Testis (tissue), 3 donors: ENCODE results near the gene MATR3. TPM values are rescaled to one million over a fixed set of nuclear protein-coding genes. Genes with fewer than 3 reads are reported as not detected.

Experiments used
- DNase-seq: peaks from one replicate; pipeline ENCODE4 v3.0.0-alpha.2; 2019
- H3K27ac ChIP-seq, 2 donors: fragments of 200-600 bp; sonication (generic); one replicate each; pipeline ENCODE4 v1.5.1; 2019
- H3K27me3 ChIP-seq: fragments of 200-600 bp; sonication (generic); one replicate; pipeline ENCODE4 v1.5.1; 2019
- H3K36me3 ChIP-seq: fragments of 200-600 bp; sonication (generic); one replicate; pipeline ENCODE4 v1.5.1; 2017; ENCODE audit warnings: low read depth; ENCODE audit errors: missing control alignments
- H3K4me1 ChIP-seq: fragments of 200-600 bp; sonication (generic); one replicate; pipeline ENCODE4 v1.5.1; 2019
- H3K4me3 ChIP-seq, 2 donors: fragments of 200-600 bp; sonication (generic); one replicate each; pipeline ENCODE4 v1.5.1; 2017 to 2019
- H3K9me3 ChIP-seq: fragments of 200-600 bp; sonication (generic); one replicate; pipeline ENCODE4 v1.5.1; 2017
- CTCF ChIP-seq, 3 experiments: fragments of 450-650 bp in 2 of 3; fragments of 200-600 bp in 1 of 3; sonication (generic) in 1 of 3; IDR thresholded peaks; one replicate each; pipeline ENCODE4 v1.5.1; 2016 to 2019; ENCODE audit warnings: antibody characterized with exemption in 3 of 3, mild to moderate bottlenecking in 2 of 3, moderate library complexity in 1 of 3
- POLR2A ChIP-seq: fragments of 450-650 bp; IDR thresholded peaks from one replicate; pipeline ENCODE4 v1.6.1; 2017; ENCODE audit warnings: antibody characterized with exemption, mild to moderate bottlenecking, moderate library complexity
- WGBS, 2 donors: methylation state at CpG; one replicate each; pipeline ENCODE4 v1.1.5; 2018; 5-methylcytosine and 5-hydroxymethylcytosine counted together
- intact Hi-C: fragments of 100-400 bp; cut with DNase I; formaldehyde crosslinking; loops from one replicate; pipeline ENCODE4 v1.15.1; 2023; ENCODE audit warnings: low total_unique reads
- polyA plus RNA-seq: library from polyadenylated mRNA; stranded (reverse); fragments of 350-450 nt; fragmentation: Illumina TruSeq; extraction: RNeasy Lipid Tissue Mini Kit (QIAGEN cat#74804); gene quantifications from one replicate; pipeline ENCODE4 v1.2.3, GENCODE V29; 2014; ENCODE audit warnings: low read depth, low replicate concordance; ENCODE audit not compliant: insufficient read depth
- total RNA-seq, 2 donors: library from RNA; depleted of rRNA; stranded (reverse); fragments of >200 nt; gene quantifications; one replicate each; pipeline ENCODE4 v1.2.3, GENCODE V29; 2016

The MATR3 gene
- total and polyA plus RNA-seq, 3 donors from 2014 or later: 174 to 248 (median 243) TPM

- TF ChIP-seq CTCF (IDR thresholded peaks at IDR 0.05): no peak
- no peak for TF ChIP-seq POLR2A
These were observed 10.0 kb upstream of the MATR3 start for GRCh38 chr5:139283252-139284166.

DNA sequence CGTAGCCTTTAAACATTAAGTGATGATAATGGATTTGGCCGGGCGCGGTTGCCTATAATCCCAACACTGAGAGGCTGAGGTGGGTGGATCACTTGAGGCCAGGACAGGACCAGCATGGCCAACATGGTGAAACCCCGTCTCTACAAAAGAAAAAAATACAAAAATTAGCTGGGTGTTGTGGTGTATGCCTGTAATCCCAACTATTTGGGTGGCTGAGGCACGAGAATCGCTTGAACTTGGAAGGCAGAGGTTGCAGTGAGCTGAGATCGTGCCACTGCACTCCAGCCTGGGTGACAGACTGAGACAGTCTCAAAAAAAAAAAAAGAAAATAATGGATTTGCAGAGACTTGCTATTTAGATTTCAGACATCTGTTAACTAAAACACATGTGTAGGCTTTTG lies 9.2 kb upstream of the MATR3 start:
- Histone ChIP-seq H3K4me3 (no peak overlapping the region), H3K27me3 (no peaks in the 10 kb centered on the region), H3K27ac (no peak overlapping the region), H3K4me1 (no peaks in the 10 kb centered on the region), H3K9me3 (no peaks in the 10 kb centered on the region), H3K36me3 (no peaks in the 10 kb centered on the region)
- TF ChIP-seq POLR2A (no peak), CTCF (IDR thresholded peaks at IDR 0.05) (no peak)
- DNase-seq: no peak
- intact Hi-C loops: no loop called here
- 95 to 97% methylated on average over 8 of the region's 8 CpGs for WGBS, 2 donors

More at GRCh38 chr5:139283252-139284166, 10.0 kb upstream of the MATR3 start:
- H3K27ac ChIP-seq: no peak overlapping the region
- H3K27me3 ChIP-seq: no peaks in the 10 kb centered on the region
- H3K36me3 ChIP-seq: no peaks in the 10 kb centered on the region
- no peak overlapping the region for H3K4me3 ChIP-seq
- no peaks in the 10 kb centered on the region for H3K4me1 ChIP-seq
- no peaks in the 10 kb centered on the region for H3K9me3 ChIP-seq
- no peak for DNase-seq
- intact Hi-C loops: no loop called here
- WGBS, 2 donors: 38 to 73% methylated on average over 2 to 3 of the region's 3 CpGs

DNA sequence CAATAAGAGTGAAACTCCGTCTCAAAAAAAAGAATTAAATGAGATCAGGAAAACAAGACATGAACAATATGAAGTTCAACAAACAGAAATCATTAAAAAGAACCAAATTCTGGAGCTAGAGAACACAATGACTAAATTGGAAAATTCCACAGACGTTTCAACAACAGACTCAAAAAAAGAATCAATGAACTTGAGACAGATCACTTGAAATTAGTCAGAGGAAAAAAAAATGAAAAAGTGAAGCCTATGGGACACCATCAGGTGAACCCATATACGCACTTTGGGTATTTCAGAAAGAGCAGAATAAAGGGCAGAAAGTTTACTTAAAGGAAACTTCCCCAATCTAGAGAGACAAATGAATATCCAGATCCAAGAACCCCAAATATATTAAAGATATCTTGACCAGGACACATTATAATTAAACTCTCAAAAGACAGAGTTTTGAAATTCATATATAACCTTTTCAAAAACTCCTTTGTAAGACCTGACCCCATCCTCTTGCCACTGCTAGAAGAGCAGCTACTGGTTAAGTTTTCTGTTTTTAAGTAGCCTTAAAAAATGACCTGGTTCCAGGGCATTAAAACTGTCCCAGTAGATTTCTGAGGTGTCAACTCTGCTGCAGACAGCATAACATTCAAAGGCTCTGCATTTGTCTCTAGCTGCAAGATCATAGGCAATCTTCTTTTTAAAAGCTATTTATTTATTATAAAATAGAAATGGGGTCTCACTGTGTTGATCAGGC lies 7.7 kb upstream of the MATR3 start:
- Histone ChIP-seq H3K4me3 (no peak overlapping the region), H3K9me3 (no peaks in the 10 kb centered on the region), H3K36me3 (no peaks in the 10 kb centered on the region), H3K27me3 (no peaks in the 10 kb centered on the region), H3K27ac (no peak overlapping the region), H3K4me1 (no peaks in the 10 kb centered on the region)
- intact Hi-C loops: no loop called here
- 88 to 94% methylated on average over 3 of the region's 3 CpGs for WGBS, 2 donors
- no peak for DNase-seq
- no peak for TF ChIP-seq POLR2A
- TF ChIP-seq CTCF (IDR thresholded peaks at IDR 0.05): no peak

- H3K27me3 ChIP-seq: no peaks in the 10 kb centered on the region
- WGBS, 2 donors: 78 to 79% methylated on average over 10 of the region's 10 CpGs
- TF ChIP-seq POLR2A (no peak), CTCF (IDR thresholded peaks at IDR 0.05) (no peak)
- H3K9me3 ChIP-seq: no peaks in the 10 kb centered on the region
- no peaks in the 10 kb centered on the region for H3K4me1 ChIP-seq
- no peak for DNase-seq
- intact Hi-C loops: no loop called here
- no peak overlapping the region for H3K4me3 ChIP-seq
- H3K36me3 ChIP-seq: no peaks in the 10 kb centered on the region
- H3K27ac ChIP-seq: no peak overlapping the region
These were observed 5.5 kb upstream of the MATR3 start for GRCh38 chr5:139287890-139288635.
